ENCODE measurements around the gene SYT1. TPM values are rescaled to one million over a fixed set of nuclear protein-coding genes. Genes with fewer than 3 reads are reported as not detected.

Gene SYT1
- total and polyA plus RNA-seq, 2 donors (not counting 1 experiment from before 2014, with no cell fraction given), result 0.60 to 1.3 TPM

DNA sequence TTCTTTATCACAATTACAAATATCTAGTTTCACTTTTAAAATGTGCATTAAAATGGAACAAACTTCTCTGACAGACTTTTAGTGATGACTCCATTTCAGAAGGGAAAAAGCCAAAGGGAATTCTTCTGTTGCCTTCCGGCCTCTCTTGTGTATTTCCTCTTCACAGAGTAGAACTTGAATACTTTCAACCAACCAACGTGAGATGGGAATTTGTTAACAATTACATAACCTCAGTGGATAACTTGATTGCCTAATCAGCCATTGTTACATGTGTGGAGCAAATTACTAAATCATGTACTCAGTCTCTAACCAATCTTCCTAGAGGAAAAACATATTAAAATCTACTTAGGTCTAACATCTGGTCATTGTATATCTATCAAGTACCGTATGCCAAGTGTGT is 291.1 kb downstream of the SYT1 start:
- Histone ChIP-seq H3K27ac (ENCODE audit: low read length in 2 of 2) (no peak overlapping the region), H3K27me3 (replicated peaks in 1 of 4; ENCODE audit: control extremely low read depth in 1 of 4, control insufficient read depth in 3 of 4, insufficient read depth in 4 of 4, low read length in 3 of 4) (no peaks in the 10 kb centered on the region), H2AFZ (ENCODE audit: insufficient read depth, low read depth, low read length, poor library complexity, severe bottlenecking) (no peak overlapping the region), H4K20me1 (ENCODE audit: control insufficient read depth, insufficient read depth, low read length, poor library complexity, severe bottlenecking) (no peaks in the 10 kb centered on the region), H3K36me3 (replicated peaks in 1 of 2; ENCODE audit: control extremely low read depth in 1 of 2, control insufficient read depth in 1 of 2, extremely low read depth in 1 of 2, insufficient read depth in 2 of 2, low read length in 1 of 2) (no peaks in the 10 kb centered on the region), H3K9ac (ENCODE audit: low read length) (no peak overlapping the region), H3K4me2 (replicated peaks; ENCODE audit: low read depth, low read length, poor library complexity, severe bottlenecking) (no peak overlapping the region), H3K4me1 (ENCODE audit: control insufficient read depth in 2 of 2, insufficient read depth in 2 of 2, low read length in 2 of 2) (no peaks in the 10 kb centered on the region), H3K9me3 (ENCODE audit: control extremely low read depth in 1 of 3, control insufficient read depth in 2 of 3, insufficient read depth in 1 of 3, low read length in 2 of 3) (no peaks in the 10 kb centered on the region), H3K4me3 (ENCODE audit: control extremely low read depth in 1 of 5, extremely low read depth in 1 of 5, insufficient read depth in 1 of 5, low read depth in 2 of 5, low read length in 4 of 5) (no peak overlapping the region), H3K79me2 (ENCODE audit: control insufficient read depth, insufficient read depth, low read length) (no peaks in the 10 kb centered on the region)
- no peaks in the 10 kb centered on the region for H3K27me3 Mint-ChIP-seq
- intact Hi-C loops (cut with micrococcal nuclease), result no loop called here
- H3K4me3 Mint-ChIP-seq, result no peak overlapping the region
- WGBS (ENCODE audit: insufficient coverage), result no CpG with 5 or more reads among the region's 3 CpGs
- DNase-seq (no peak), ATAC-seq (ENCODE audit: low read depth) (no peak)
- ChIA-PET POLR2A (no interaction called here), CTCF (no interaction called here)
- TF ChIP-seq, protein P1, sequence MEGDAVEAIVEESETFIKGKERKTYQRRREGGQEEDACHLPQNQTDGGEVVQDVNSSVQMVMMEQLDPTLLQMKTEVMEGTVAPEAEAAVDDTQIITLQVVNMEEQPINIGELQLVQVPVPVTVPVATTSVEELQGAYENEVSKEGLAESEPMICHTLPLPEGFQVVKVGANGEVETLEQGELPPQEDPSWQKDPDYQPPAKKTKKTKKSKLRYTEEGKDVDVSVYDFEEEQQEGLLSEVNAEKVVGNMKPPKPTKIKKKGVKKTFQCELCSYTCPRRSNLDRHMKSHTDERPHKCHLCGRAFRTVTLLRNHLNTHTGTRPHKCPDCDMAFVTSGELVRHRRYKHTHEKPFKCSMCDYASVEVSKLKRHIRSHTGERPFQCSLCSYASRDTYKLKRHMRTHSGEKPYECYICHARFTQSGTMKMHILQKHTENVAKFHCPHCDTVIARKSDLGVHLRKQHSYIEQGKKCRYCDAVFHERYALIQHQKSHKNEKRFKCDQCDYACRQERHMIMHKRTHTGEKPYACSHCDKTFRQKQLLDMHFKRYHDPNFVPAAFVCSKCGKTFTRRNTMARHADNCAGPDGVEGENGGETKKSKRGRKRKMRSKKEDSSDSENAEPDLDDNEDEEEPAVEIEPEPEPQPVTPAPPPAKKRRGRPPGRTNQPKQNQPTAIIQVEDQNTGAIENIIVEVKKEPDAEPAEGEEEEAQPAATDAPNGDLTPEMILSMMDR (IDR thresholded peaks at IDR 0.05), result no peak
- no peak for TF ChIP-seq EZH2 (IDR thresholded peaks at IDR 0.05; ENCODE audit: borderline replicate concordance, insufficient read depth, low read depth, low read length, poor library complexity, severe bottlenecking)
- no peak overlapping the region for H3K27ac Mint-ChIP-seq
- no peaks in the 10 kb centered on the region for H3K9me3 Mint-ChIP-seq (ENCODE audit: insufficient read depth)
- no peaks in the 10 kb centered on the region for H3K4me1 Mint-ChIP-seq

DNA sequence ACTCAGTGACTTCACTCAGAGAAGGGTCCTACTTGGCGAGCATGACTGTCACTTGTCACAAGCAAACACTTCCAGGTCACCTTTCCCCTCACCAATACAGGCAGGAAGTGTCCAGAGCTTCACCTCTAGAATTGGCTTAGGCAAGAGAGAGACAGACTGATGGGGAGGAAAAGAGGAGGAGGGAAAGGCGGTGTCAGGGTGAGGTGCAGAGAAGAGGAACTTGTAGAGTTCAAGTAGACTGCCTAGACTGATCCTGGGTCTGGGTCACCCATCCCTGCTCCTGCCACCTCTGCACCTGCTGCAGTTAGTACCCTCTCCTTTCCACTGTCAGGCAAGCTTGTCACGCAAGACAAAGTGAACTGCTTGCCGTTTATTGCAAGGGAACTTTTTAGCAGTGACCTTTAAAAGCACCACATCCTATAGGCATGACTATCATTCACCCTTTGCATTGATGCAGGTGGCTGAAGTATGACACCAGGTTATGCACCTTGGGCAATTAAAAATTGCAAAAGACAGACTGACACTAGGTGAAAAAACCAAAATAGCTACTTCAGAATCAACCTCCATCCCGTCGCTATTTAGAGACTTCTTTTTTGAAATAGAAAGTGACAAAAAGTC is 292.4 kb downstream of the SYT1 start:
- WGBS (ENCODE audit: insufficient coverage), result 51% methylated on average over 3 of the region's 6 CpGs
- Mint-ChIP-seq H3K4me3 (no peak overlapping the region), H3K9me3 (ENCODE audit: insufficient read depth) (no peaks in the 10 kb centered on the region)

More for the DNA sequence above, 292.4 kb downstream of the SYT1 start:
- Histone ChIP-seq H3K27me3 (replicated peaks in 1 of 4; ENCODE audit: control extremely low read depth in 1 of 4, control insufficient read depth in 3 of 4, insufficient read depth in 4 of 4, low read length in 3 of 4) (no peaks in the 10 kb centered on the region), H3K79me2 (ENCODE audit: control insufficient read depth, insufficient read depth, low read length) (no peaks in the 10 kb centered on the region), H3K9ac (ENCODE audit: low read length) (no peak overlapping the region), H4K20me1 (ENCODE audit: control insufficient read depth, insufficient read depth, low read length, poor library complexity, severe bottlenecking) (no peaks in the 10 kb centered on the region), H3K4me1 (ENCODE audit: control insufficient read depth in 2 of 2, insufficient read depth in 2 of 2, low read length in 2 of 2) (no peaks in the 10 kb centered on the region), H3K9me3 (ENCODE audit: control extremely low read depth in 1 of 3, control insufficient read depth in 2 of 3, insufficient read depth in 1 of 3, low read length in 2 of 3) (no peaks in the 10 kb centered on the region), H3K27ac (ENCODE audit: low read length in 2 of 2) (no peak overlapping the region), H3K4me2 (replicated peaks; ENCODE audit: low read depth, low read length, poor library complexity, severe bottlenecking) (no peak overlapping the region), H3K4me3 (ENCODE audit: control extremely low read depth in 1 of 5, extremely low read depth in 1 of 5, insufficient read depth in 1 of 5, low read depth in 2 of 5, low read length in 4 of 5) (no peak overlapping the region), H2AFZ (ENCODE audit: insufficient read depth, low read depth, low read length, poor library complexity, severe bottlenecking) (no peak overlapping the region), H3K36me3 (replicated peaks in 1 of 2; ENCODE audit: control extremely low read depth in 1 of 2, control insufficient read depth in 1 of 2, extremely low read depth in 1 of 2, insufficient read depth in 2 of 2, low read length in 1 of 2) (no peaks in the 10 kb centered on the region)
- no peaks in the 10 kb centered on the region for H3K4me1 Mint-ChIP-seq
- ATAC-seq (ENCODE audit: low read depth) (no peak), DNase-seq (no peak)
- intact Hi-C loops (cut with micrococcal nuclease), result no loop called here
- ChIA-PET CTCF (no interaction called here), POLR2A (no interaction called here)
- H3K27me3 Mint-ChIP-seq, result no peaks in the 10 kb centered on the region
- H3K27ac Mint-ChIP-seq, result no peak overlapping the region
- no peak for TF ChIP-seq EZH2 (IDR thresholded peaks at IDR 0.05; ENCODE audit: borderline replicate concordance, insufficient read depth, low read depth, low read length, poor library complexity, severe bottlenecking)
- TF ChIP-seq, protein P1 (IDR thresholded peaks at IDR 0.05), result no peak

All from B cell (primary cell).